IMR-90 (cell line): ENCODE results near the gene SEC61A1. TPM values are rescaled to one million over a fixed set of nuclear protein-coding genes. Genes with fewer than 3 reads are reported as not detected.

Experiments
- ATAC-seq: fragments of 200-7000 bp; cut with Tn5 transposase; 2 replicates; pipeline ENCODE4 v1.9.1; 2020; ENCODE audit warnings: low read depth, mild to moderate bottlenecking, moderate library complexity
- BruUV-seq: library from RNA; stranded (reverse); fragments of 400-500 nt; replicated peaks from 2 replicates; lab custom pipeline; 2021; lab: Mats Ljungman, UMichigan
- CTCF ChIA-PET: fragments of 300-600 bp; formaldehyde crosslinking; extraction: SDS; loops from one replicate; lab custom pipeline; 2021; ENCODE audit warnings: antibody characterized with exemption; lab: Yijun Ruan, JAX
- POLR2A ChIA-PET: fragments of 300-600 bp; sonication (Branson Sonifier 250); formaldehyde crosslinking; loops from one replicate; lab custom pipeline; 2022; ENCODE audit warnings: antibody characterized with exemption; ENCODE audit not compliant: unreplicated experiment; lab: Charles Lee
- DNase-seq: peaks from one replicate; pipeline ENCODE4 v3.0.0; 2013
- H2AFZ ChIP-seq: replicated peaks from 2 replicates; pipeline ENCODE3; 2013; ENCODE audit warnings: low read length, mild to moderate bottlenecking; ENCODE audit not compliant: poor library complexity
- H2AK5ac ChIP-seq: 2 replicates; pipeline ENCODE4 v1.6.1; 2013; ENCODE audit warnings: low read depth, low read length, inconsistent platforms
- H2AK9ac ChIP-seq: replicated peaks from 2 replicates; pipeline ENCODE3; 2013; ENCODE audit warnings: mild to moderate bottlenecking, low read depth, low read length, moderate library complexity; ENCODE audit not compliant: poor library complexity
- H2BK120ac ChIP-seq: 2 replicates; pipeline ENCODE4 v1.6.1; 2013; ENCODE audit warnings: low read depth, low read length, inconsistent platforms
- H2BK15ac ChIP-seq: 3 replicates; pipeline ENCODE4 v1.6.1; 2013; ENCODE audit warnings: low read depth, low read length, inconsistent platforms
- H2BK20ac ChIP-seq: 2 replicates; pipeline ENCODE4 v1.6.1; 2013; ENCODE audit warnings: low read depth, mild to moderate bottlenecking, inconsistent platforms, low read length, moderate library complexity
- H2BK5ac ChIP-seq: 2 replicates; pipeline ENCODE4 v1.6.1; 2013; ENCODE audit warnings: mild to moderate bottlenecking, low read depth, low read length, inconsistent platforms; ENCODE audit not compliant: poor library complexity, severe bottlenecking
- H3K14ac ChIP-seq: replicated peaks from 2 replicates; pipeline ENCODE4 v1.6.1; 2013; ENCODE audit warnings: low read depth, low read length, inconsistent platforms
- H3K18ac ChIP-seq: 2 replicates; pipeline ENCODE4 v1.6.1; 2013; ENCODE audit warnings: low read depth, low read length, control low read depth
- H3K23ac ChIP-seq: 2 replicates; pipeline ENCODE4 v1.6.1; 2013; ENCODE audit warnings: low read depth, low read length, inconsistent platforms
- H3K27ac ChIP-seq: 2 replicates; pipeline ENCODE4 v1.5.1; 2013; ENCODE audit warnings: mild to moderate bottlenecking, control low read depth, low read length; ENCODE audit not compliant: insufficient read depth
- H3K27me3 ChIP-seq: 2 replicates; pipeline ENCODE4 v1.6.1; 2013; ENCODE audit warnings: low read length; ENCODE audit not compliant: control insufficient read depth, insufficient read depth
- H3K36me3 ChIP-seq: 2 replicates; pipeline ENCODE4 v1.6.1; 2013; ENCODE audit warnings: low read length, mixed read lengths; ENCODE audit not compliant: control insufficient read depth, insufficient read depth
- H3K4ac ChIP-seq: 2 replicates; pipeline ENCODE4 v1.6.1; 2013; ENCODE audit warnings: low read depth, low read length, inconsistent platforms
- H3K4me1 ChIP-seq: 2 replicates; pipeline ENCODE4 v1.6.1; 2013; ENCODE audit warnings: low read length, mixed read lengths; ENCODE audit not compliant: control insufficient read depth, insufficient read depth
- H3K4me2 ChIP-seq: 2 replicates; pipeline ENCODE4 v1.6.1; 2013; ENCODE audit warnings: low read depth, mild to moderate bottlenecking, control low read depth, low read length, moderate library complexity
- H3K4me3 ChIP-seq: 2 replicates; pipeline ENCODE4 v1.5.1; 2013; ENCODE audit warnings: low read depth, mild to moderate bottlenecking, control low read depth, low read length, moderate library complexity; ENCODE audit not compliant: insufficient read depth
- H3K56ac ChIP-seq: 2 replicates; pipeline ENCODE4 v1.6.1; 2013; ENCODE audit warnings: low read length, inconsistent platforms; ENCODE audit not compliant: insufficient read depth; ENCODE audit errors: extremely low read depth
- H3K79me1 ChIP-seq, 2 experiments: 2 replicates each; pipeline ENCODE4 v1.6.1; 2013; ENCODE audit warnings: low read length in 2 of 2, inconsistent platforms in 1 of 2, low read depth in 1 of 2
- H3K9ac ChIP-seq: 2 replicates; pipeline ENCODE4 v1.6.1; 2013; ENCODE audit warnings: low read depth, low read length, control low read depth
- H3K9me1 ChIP-seq: 2 replicates; pipeline ENCODE4 v1.6.1; 2013; ENCODE audit warnings: low read length, inconsistent platforms; ENCODE audit not compliant: insufficient read depth
- H3K9me3 ChIP-seq: 2 replicates; pipeline ENCODE4 v1.6.1; 2013; ENCODE audit warnings: low read length; ENCODE audit not compliant: control insufficient read depth, insufficient read depth
- H4K20me1 ChIP-seq: 2 replicates; pipeline ENCODE4 v1.6.1; 2013; ENCODE audit warnings: low read length, inconsistent platforms; ENCODE audit not compliant: insufficient read depth
- H4K5ac ChIP-seq: 2 replicates; pipeline ENCODE4 v1.6.1; 2013; ENCODE audit warnings: mild to moderate bottlenecking, low read depth, low read length, control low read depth
- H4K8ac ChIP-seq, 2 experiments: 2 replicates each; pipeline ENCODE4 v1.6.1; 2013; ENCODE audit warnings: low read depth in 2 of 2, low read length in 2 of 2, control low read depth in 1 of 2, inconsistent platforms in 1 of 2
- H4K91ac ChIP-seq: 2 replicates; pipeline ENCODE4 v1.6.1; 2013; ENCODE audit warnings: low read depth, low read length, inconsistent platforms; ENCODE audit not compliant: insufficient read depth
- CEBPB ChIP-seq: IDR thresholded peaks from 2 replicates; pipeline ENCODE4 v1.6.1; 2012; ENCODE audit warnings: low read depth, low read length, improper control_type of control experiment
- CHD1 ChIP-seq: IDR thresholded peaks from 2 replicates; pipeline ENCODE4 v1.6.1; 2012; ENCODE audit warnings: low read depth, low read length, improper control_type of control experiment
- MAFK ChIP-seq: IDR thresholded peaks from 2 replicates; pipeline ENCODE4 v1.6.1; 2012; ENCODE audit warnings: low read depth, low read length, improper control_type of control experiment
- MAZ ChIP-seq: IDR thresholded peaks from 2 replicates; pipeline ENCODE4 v1.6.1; 2012; ENCODE audit warnings: low read depth, mild to moderate bottlenecking, low read length, improper control_type of control experiment, moderate library complexity, borderline replicate concordance
- MXI1 ChIP-seq: IDR thresholded peaks from 2 replicates; pipeline ENCODE4 v1.6.1; 2012; ENCODE audit warnings: low read depth, mild to moderate bottlenecking, low read length, moderate library complexity, borderline replicate concordance
- NFE2L2 ChIP-seq: fragments of 150-350 bp; IDR thresholded peaks from 2 replicates; pipeline ENCODE4 v1.6.1; 2016; ENCODE audit warnings: low read depth, mild to moderate bottlenecking, low read length
- POLR2A ChIP-seq: IDR thresholded peaks from 2 replicates; pipeline ENCODE4 v1.6.1; 2012; ENCODE audit warnings: mild to moderate bottlenecking, low read depth, low read length
- RAD21 ChIP-seq: IDR thresholded peaks from 2 replicates; pipeline ENCODE4 v1.6.1; 2012; ENCODE audit warnings: low read length, improper control_type of control experiment
- RCOR1 ChIP-seq: IDR thresholded peaks from 2 replicates; pipeline ENCODE4 v1.6.1; 2012; ENCODE audit warnings: mild to moderate bottlenecking, low read length, improper control_type of control experiment; ENCODE audit not compliant: insufficient replicate concordance
- RFX5 ChIP-seq: IDR thresholded peaks from 2 replicates; pipeline ENCODE4 v1.8.0; 2012; ENCODE audit warnings: low read depth, mild to moderate bottlenecking, low read length, moderate library complexity
- WGBS, 2 experiments: methylation state at CpG; one replicate each; pipeline versions ENCODE4 v1.1.5 to v1.1.7; 2013; ENCODE audit warnings: missing lambda C conversion rate in 2 of 2; ENCODE audit not compliant: insufficient read length in 1 of 2; ENCODE audit errors: extremely low coverage in 2 of 2; 5-methylcytosine and 5-hydroxymethylcytosine counted together
- dilution Hi-C: fragments of 300-500 bp; cut with HindIII; formaldehyde crosslinking; loops from one replicate; pipeline ENCODE4 v1.14.3; 2018; ENCODE audit warnings: low sequenced_read_pairs; ENCODE audit not compliant: unreplicated experiment
- in situ Hi-C: fragments of 300-500 bp; cut with MboI; formaldehyde crosslinking; loops from 3 replicates; pipeline ENCODE4 v1.14.3; 2019; ENCODE audit warnings: low sequenced_read_pairs, inconsistent platforms, mixed read lengths
- intact Hi-C: fragments of 100-400 bp; cut with micrococcal nuclease; formaldehyde crosslinking; loops from 2 replicates; pipeline ENCODE4 v1.10.0; 2022
- polyA plus RNA-seq, 3 experiments: library from polyadenylated mRNA; depleted of rRNA; stranded (reverse); fragments of >200 nt; gene quantifications; 2 replicates each; pipeline ENCODE4 v1.2.3, GENCODE V29; 2012; ENCODE audit warnings: low replicate concordance in 1 of 3
- total RNA-seq: library from RNA; depleted of rRNA; stranded (reverse); fragments of >200 nt; gene quantifications from 2 replicates; pipeline ENCODE4 v1.2.3, GENCODE V29; 2012

SEC61A1 gene
- total and polyA plus RNA-seq, 2 of the 4 experiments (the other 2 are of a cell fraction): 377 to 478 TPM

- no peak for TF ChIP-seq RCOR1
Measured at GRCh38 chr3:128072454-128073184, 20.4 kb downstream of the SEC61A1 start (continued).

GRCh38 chr3:128073185-128073725 is 21.0 kb downstream of the SEC61A1 start:
- Histone ChIP-seq H3K79me1 (peaks cover 25 to 63% of the 10 kb centered on the region in 2 experiments), H3K56ac (no peak overlapping the region), H3K36me3 (peaks cover 48% of the 10 kb centered on the region), H2BK20ac (no peak overlapping the region), H3K14ac (no peak overlapping the region), H4K20me1 (peaks cover 70% of the 10 kb centered on the region), H4K5ac (no peak overlapping the region), H3K23ac (no peak overlapping the region), H2AK5ac (no peak overlapping the region), H3K18ac (no peak overlapping the region), H3K9me3 (no peaks in the 10 kb centered on the region), H3K9ac (no peak overlapping the region), H2BK15ac (no peak overlapping the region), H2AK9ac (no peak overlapping the region), H3K4me1 (peaks cover 13% of the 10 kb centered on the region), H3K4me2 (no peak overlapping the region), H2BK5ac (no peak overlapping the region), H2BK120ac (no peak overlapping the region), H3K4me3 (no peak overlapping the region), H3K9me1 (no peaks in the 10 kb centered on the region; the same call in 1 of the 2 replicates), H3K27ac (no peak overlapping the region), H3K27me3 (no peaks in the 10 kb centered on the region), H2AFZ (no peak overlapping the region), H4K8ac (no peak overlapping the region), H4K91ac (no peak overlapping the region), H3K4ac (no peak overlapping the region)
- 100% methylated on average over 1 of the region's 6 CpGs; no CpG with 5 or more reads in 1 of the 2 experiments for WGBS, 2 experiments
- no TSS peak for BruUV-seq
- intact Hi-C loops: loop anchor here (10.0 kb wide), 1 partner anchor 62 kb away; no protein-coding TSS in a partner anchor
- CTCF ChIA-PET: interaction anchor here (1.2 kb wide), 1 partner anchor 11 kb away, joined by 3 read pairs; no protein-coding TSS in a partner anchor
- DNase-seq (no peak), ATAC-seq (no peak)
- in situ Hi-C loops: loop anchor here (10.0 kb wide), 1 partner anchor 52 kb away; the partner anchor contains the start of gene RUVBL1
- TF ChIP-seq RCOR1 (no peak), MAZ (no peak), POLR2A (no peak), MXI1 (no peak), RAD21 (no peak), RFX5 (no peak), MAFK (no peak), CEBPB (no peak), NFE2L2 (no peak), CHD1 (no peak)
- dilution Hi-C loops: no loop called here
- POLR2A ChIA-PET: no interaction called here
